GM19395 (cell line): ENCODE measurements around the gene DENND4B.
A peak's percentile ranks its signal among the peaks of the same experiment; 100 is the strongest.

ENCODE experiments used
- ATAC-seq: cut with Tn5 transposase; IDR thresholded peaks from one replicate; pipeline ENCODE4 v1.9.1; 2021; ENCODE audit warnings: mild to moderate bottlenecking, moderate library complexity; ENCODE audit not compliant: unreplicated experiment

DENND4B gene

GRCh38 chr1:153945795-153946621, 510 bp downstream of the DENND4B start:
- ATAC-seq = peak; percentile 71

- peak; percentile 40 for ATAC-seq
Observed at GRCh38 chr1:153945131-153945794, 1.3 kb downstream of the DENND4B start.

GRCh38 chr1:153944827-153945117, 1.7 kb downstream of the DENND4B start:
- ATAC-seq = no peak

- ATAC-seq = no peak
Observed at GRCh38 chr1:153944005-153944826, 2.3 kb downstream of the DENND4B start.

GRCh38 chr1:153942766-153943549, 3.6 kb downstream of the DENND4B start:
- no peak for ATAC-seq

GRCh38 chr1:153941826-153942725, 4.4 kb downstream of the DENND4B start:
- ATAC-seq = no peak

- no peak for ATAC-seq
Observed at GRCh38 chr1:153940756-153941155, 5.8 kb downstream of the DENND4B start.

GRCh38 chr1:153939476-153939875, 7.0 kb downstream of the DENND4B start:
- no peak for ATAC-seq

GRCh38 chr1:153938996-153939395, 7.5 kb downstream of the DENND4B start:
- ATAC-seq = no peak

- no peak for ATAC-seq
Observed at GRCh38 chr1:153937331-153937730, 9.2 kb downstream of the DENND4B start.

- ATAC-seq = no peak
Observed at GRCh38 chr1:153936011-153936802, 10.3 kb downstream of the DENND4B start.

- ATAC-seq = no peak
Observed at GRCh38 chr1:153934746-153935145, 11.8 kb downstream of the DENND4B start.

- no peak for ATAC-seq
Observed at GRCh38 chr1:153933955-153934354, 12.6 kb downstream of the DENND4B start.

GRCh38 chr1:153933430-153933829, 13.1 kb downstream of the DENND4B start:
- ATAC-seq = no peak

GRCh38 chr1:153932156-153933131, 14.1 kb downstream of the DENND4B start:
- no peak for ATAC-seq

- no peak for ATAC-seq
Observed at GRCh38 chr1:153929981-153930948, 16.3 kb downstream of the DENND4B start.

- no peak for ATAC-seq
Observed at GRCh38 chr1:153929426-153929825, 17.1 kb downstream of the DENND4B start.
